Stimulated activated CD8-positive, alpha-beta memory T cell treated with anti-CD3 and anti-CD28 coated beads, Interleukin-15, amount 100 ng/mL, for 1 hour (primary cell): ENCODE data around the gene ZNF511.
"Not testable (repeated sequence)": the region's sequence is repeated elsewhere in the genome, so short reads cannot be mapped to it uniquely, and the experiment has no call there.

ENCODE experiments used
- DNase-seq: peaks from one replicate; pipeline ENCODE4 v3.0.0-alpha.2; 2020; ENCODE audit warnings: low read depth

Gene ZNF511, protein sequence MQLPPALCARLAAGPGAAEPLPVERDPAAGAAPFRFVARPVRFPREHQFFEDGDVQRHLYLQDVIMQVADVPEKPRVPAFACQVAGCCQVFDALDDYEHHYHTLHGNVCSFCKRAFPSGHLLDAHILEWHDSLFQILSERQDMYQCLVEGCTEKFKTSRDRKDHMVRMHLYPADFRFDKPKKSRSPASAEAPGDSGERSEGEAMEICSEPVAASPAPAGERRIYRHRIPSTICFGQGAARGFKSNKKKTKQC

DNA sequence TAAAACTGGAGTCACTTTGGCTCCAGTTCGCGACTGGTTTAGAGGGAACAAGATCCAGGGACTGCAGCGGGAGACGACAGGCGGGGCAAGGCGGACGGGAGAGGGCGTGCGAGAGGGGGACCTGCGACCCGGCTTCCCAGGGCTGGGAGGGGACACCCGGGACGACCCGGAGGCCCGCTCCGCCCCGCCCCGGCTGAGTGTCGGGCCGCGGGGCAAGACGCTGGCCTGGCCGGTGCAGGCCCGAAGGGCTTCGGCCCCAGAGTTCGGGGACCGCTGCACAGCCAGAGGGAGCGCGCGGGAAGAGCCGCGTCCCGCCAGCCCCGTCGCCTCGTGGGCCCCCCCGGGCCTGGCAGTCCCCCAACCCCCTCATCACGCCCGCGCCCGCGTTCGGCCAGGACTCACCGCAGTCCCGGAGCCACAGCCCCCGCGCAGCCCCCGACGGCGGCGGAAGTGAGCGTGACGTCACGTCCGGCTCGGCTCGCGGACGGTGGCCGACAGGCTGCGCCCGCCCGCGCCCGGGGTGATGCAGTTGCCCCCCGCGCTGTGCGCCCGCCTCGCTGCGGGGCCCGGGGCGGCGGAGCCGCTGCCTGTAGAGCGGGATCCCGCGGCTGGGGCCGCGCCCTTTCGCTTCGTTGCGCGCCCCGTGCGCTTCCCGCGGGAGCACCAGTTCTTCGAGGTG, at the start of gene ZNF511, which contains the start of gene TUBGCP2:
TSS of gene ZNF511 (plus strand) at position 494 of the 679 bp plus-strand sequence. CDS start at position 524, 30 bp downstream.
TSS of gene TUBGCP2 (minus strand) at position 452 of the 679 bp plus-strand sequence. CDS start 5,931 bp downstream, outside the sequence.
- peak; percentile 76 for DNase-seq

- no peak for DNase-seq
These were observed 49.1 kb upstream of the ZNF511 start for GRCh38 chr10:133259602-133259989.

DNA sequence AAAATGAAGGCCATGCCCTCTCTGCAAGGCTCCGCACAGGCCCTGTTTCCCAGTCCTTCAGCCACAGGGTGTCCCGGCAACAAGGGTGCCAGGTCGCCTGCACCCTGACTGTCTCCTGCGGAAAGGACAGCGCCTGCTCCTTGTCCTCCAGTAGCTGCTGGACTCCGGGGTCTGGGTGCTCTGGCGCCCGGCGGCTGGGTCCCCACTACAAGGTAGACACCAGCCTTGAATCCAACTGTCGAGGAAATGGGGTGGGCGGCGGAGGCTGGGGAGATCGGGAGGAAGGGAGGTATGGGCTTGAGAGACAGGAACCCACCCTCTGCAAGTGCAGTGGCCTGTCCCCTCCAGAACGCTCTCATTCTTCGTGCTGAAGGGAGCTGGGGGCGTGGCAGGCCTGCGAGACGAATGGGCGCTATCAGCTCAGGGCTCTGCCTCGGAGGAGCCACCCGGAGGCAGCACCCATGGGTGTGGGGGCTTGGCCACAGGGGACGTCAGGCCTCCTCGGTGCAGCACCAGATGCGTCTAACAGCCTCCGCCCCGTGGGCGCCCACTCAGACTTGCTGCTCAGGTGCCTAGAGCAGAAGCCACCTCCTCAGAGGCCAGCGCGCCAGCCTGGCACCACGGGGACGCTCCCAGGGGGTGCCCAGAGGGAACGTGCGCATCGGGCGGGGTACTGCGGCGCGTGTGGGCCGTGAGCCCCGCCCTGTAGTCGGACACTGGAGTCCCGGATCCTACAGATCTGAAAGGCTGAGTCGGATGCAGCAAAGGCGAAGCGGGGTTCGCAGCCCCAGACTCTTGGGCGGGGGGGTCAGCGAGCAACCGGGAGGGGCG, 47.6 kb upstream of the ZNF511 start:
- no peak for DNase-seq

GRCh38 chr10:133261726-133262325, 46.9 kb upstream of the ZNF511 start:
- peak; percentile 63 for DNase-seq

DNA sequence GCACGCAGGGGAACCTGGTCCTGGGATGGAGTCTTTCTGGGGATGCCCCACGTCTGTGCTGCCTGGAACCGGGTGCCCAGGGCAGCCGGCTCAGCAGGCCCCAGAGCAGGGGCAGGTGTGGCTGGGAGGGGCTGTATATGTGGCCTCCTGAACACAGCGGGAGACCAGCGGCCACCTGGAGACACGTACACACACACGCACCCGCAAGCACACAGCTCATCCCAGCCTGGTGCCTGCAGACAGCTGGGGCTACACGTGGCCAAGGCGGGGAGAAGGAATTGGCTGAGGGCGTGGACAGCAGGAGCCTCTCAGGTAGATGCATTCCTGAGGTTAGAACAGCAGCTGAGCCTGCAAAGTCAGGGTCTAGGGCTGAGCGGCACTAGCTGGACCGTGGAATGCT, 46.0 kb upstream of the ZNF511 start:
- DNase-seq = no peak

- DNase-seq = no peak
These were observed 45.0 kb upstream of the ZNF511 start for GRCh38 chr10:133263674-133264073.

DNA sequence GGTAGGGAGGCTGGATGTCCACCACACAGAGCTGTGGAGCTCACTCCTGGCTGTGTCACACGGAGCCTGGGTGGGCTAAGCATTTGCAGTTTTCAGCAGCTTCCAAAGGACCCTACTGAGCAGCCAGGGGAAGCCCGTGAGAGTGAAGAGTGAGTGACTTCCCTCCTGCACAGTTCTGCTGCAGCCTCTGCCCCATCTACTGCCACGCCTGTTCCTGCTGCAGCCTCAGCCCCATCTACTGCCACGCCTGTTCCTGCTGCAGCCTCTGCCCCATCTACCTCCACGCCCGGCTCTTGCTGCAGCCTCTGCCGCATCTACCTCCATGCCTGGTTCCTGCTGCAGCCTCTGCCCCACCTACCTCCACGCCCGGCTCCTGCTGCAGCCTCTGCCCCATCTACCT, 44.3 kb upstream of the ZNF511 start:
- no peak for DNase-seq

DNA sequence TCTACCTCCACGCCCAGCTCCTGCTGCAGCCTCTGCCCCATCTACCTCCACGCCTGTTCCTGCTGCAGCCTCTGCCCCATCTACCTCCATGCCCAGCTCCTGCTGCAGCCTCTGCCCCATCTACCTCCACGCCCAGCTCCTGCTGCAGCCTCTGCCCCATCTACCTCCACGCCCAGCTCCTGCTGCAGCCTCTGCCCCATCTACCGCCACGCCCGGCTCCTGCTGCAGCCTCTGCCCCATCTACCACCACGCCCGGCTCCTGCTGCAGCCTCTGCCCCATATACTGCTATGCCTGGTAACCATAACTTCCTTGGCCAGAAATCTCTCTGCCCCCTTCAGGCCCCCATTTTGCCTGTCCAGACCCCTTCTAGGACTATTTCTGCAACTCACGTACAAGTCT, 43.7 kb upstream of the ZNF511 start:
- DNase-seq = not testable (repeated sequence)

DNA sequence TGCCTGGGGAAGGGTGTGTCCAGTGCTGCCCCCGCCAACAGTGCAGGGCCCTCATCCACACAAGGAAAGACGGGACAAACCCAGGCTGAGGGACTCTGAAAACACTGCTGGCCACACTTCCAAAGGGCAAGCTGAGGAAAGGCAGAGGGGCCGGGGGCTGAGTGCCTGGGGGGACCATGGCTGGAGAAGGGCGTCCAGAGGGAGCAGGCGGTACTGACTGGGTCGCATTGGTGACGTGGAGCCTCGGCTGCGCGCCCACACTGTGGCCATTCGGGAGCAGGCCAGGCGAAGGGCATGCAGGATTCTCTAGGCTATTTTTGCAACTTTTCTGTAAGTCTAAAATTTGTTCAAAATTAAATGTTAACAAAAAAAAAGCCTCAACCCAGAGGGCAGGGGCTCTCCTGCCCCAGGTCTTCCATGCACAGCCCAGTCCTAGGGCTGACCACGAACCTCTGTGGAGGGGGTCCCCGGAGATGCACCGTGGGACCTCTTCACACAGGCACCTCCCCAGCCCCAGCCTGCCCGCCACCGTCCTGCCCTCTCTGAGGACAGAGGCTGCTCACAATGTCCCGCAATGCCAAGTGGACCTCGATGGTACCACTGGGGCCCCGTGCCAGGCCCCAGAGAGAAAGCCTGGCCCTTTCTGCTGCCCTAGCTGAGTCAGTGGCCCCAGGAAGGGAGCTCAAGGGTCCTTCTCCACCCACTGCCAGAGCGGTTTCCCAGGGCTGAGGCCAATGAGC, 42.5 kb upstream of the ZNF511 start:
- no peak for DNase-seq

- no peak for DNase-seq
These were observed 41.4 kb upstream of the ZNF511 start for GRCh38 chr10:133267293-133267692.

DNA sequence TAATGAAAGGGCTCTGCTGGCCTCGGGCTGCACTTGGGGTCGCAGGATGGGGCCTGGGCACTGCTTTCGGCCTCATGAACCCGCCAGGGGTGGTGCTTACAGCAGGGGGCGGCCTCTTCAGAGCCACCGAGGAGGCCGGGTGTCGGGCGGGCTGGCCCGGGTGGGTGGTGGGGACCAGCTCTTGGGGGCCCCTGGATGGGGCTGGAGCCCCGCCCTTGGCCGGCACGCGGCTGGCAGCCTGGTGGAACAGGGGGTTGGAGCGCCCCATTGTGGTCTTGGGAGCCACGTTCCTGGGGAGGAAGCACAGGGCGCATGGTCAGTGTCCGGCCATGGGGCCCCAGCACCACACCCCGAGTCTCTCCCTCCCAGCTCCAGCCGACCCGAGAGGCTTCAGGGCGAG, 40.9 kb upstream of the ZNF511 start:
- DNase-seq = no peak

DNA sequence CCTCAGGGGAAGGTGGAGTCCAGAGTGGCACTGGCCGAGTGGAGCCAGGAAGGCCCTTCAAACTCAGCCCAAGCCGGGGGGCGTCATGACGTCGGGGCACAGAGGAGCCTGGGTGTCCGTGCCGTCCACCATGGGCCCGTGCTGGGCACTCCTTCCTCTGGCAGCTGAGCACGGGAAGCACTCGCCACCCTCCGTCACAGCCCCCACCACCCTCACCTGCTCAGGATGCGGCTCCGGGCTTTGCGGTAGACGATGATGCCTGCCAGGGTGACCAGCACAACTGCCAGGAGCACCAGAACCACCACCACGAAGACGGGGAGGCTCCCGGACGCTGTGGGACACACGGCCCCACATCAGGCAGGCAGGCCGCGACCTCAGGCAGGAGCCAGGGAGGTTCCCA, 40.2 kb upstream of the ZNF511 start:
- no peak for DNase-seq

GRCh38 chr10:133269367-133269766, 39.3 kb upstream of the ZNF511 start:
- DNase-seq = no peak

GRCh38 chr10:133270204-133270603, 38.5 kb upstream of the ZNF511 start:
- no peak for DNase-seq

- DNase-seq = no peak
These were observed 37.9 kb upstream of the ZNF511 start for GRCh38 chr10:133270773-133271297.

GRCh38 chr10:133271521-133272300, 37.0 kb upstream of the ZNF511 start:
- DNase-seq = no peak

DNA sequence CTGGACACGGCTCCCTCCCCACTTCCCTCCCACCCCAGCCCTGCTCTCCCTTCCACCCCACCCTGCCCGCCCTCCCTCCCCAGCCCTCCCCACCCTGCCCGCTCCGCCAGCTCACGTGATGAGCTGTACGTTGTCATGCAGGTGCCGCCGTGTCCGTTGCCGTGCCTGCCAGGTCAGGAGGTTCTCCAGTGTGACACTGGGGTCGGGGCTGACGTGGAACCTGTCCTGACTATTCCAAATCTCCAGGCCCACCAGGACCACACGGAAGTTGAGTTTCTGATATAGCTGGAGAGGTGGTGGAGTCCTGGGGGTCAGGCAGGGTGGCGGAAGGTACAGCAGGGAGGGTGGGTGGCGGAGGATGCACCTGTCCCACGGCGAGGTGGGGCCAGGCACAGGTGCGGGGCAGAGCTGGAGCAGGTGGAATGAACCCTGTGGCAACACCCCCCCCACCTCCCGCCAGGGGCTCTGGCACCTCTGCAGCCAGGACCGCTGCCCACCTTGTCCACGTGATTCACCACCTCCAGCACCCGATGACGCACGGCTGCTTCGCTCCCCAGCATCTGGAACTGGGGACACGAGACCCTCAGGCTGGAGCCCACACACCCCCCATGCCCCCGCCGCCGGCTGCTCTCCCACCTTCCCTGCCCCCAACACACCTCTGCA, 36.3 kb upstream of the ZNF511 start:
- no peak for DNase-seq

GRCh38 chr10:133272964-133273420, 35.7 kb upstream of the ZNF511 start:
- DNase-seq = no peak

GRCh38 chr10:133273534-133274143, 35.1 kb upstream of the ZNF511 start:
- DNase-seq = no peak
